ENCODE data around the gene NAALADL1. TPM values are rescaled to one million over a fixed set of nuclear protein-coding genes. Genes with fewer than 3 reads are reported as not detected.

The NAALADL1 gene
- total and polyA plus RNA-seq, 9 of the 15 experiments (the other 6 are each of a cell fraction or from before 2014, with no cell fraction given), result 0.06 to 0.72 (median 0.22) TPM; not detected in 4

GRCh38 chr11:65083134-65083833, 24.9 kb upstream of the NAALADL1 start (continued):
- TF ChIP-seq YY1 (IDR thresholded peaks at IDR 0.05; ENCODE audit: borderline replicate concordance in 1 of 3, control insufficient read depth in 1 of 3, extremely low read depth in 1 of 3, insufficient read depth in 3 of 3, insufficient read length in 1 of 3, insufficient replicate concordance in 2 of 3, low read depth in 1 of 3, low read length in 2 of 3), result no peak
- no peak for TF ChIP-seq ELF1 (tag; IDR thresholded peaks at IDR 0.05)
- TF ChIP-seq SMAD4 (CRISPR knock-in tag; conservative IDR thresholded peaks at IDR 0.05), result no peak
- peak; percentile 61 to 67; a peak in 3 of 4 replicates for TF ChIP-seq KDM1A (IDR thresholded peaks at IDR 0.05)
- TF ChIP-seq TBP (optimal IDR thresholded peaks at IDR 0.05; ENCODE audit: low read depth, low read length), result peak; percentile 23
- TF ChIP-seq CBX8 (IDR thresholded peaks at IDR 0.05; ENCODE audit: borderline replicate concordance, extremely low read depth, low read depth, low read length, poor library complexity, severe bottlenecking), result no peak
- TF ChIP-seq HBP1 (CRISPR knock-in tag; IDR thresholded peaks at IDR 0.05), result no peak
- TF ChIP-seq REST (IDR thresholded peaks at IDR 0.05; ENCODE audit: borderline replicate concordance), result 0 out of 2 replicates have a peak, but pooled peaks have one; percentile 3
- no peak for TF ChIP-seq REST (CRISPR knock-in tag; IDR thresholded peaks at IDR 0.05; ENCODE audit: low read depth)
- no peak for TF ChIP-seq CCNT2 (IDR thresholded peaks at IDR 0.05; ENCODE audit: borderline replicate concordance, extremely low read depth, insufficient read length, low read depth, low read length)
- no peak for TF ChIP-seq ZNF408 (CRISPR knock-in tag; IDR thresholded peaks at IDR 0.05; ENCODE audit: low read depth)
- no peak for TF ChIP-seq ZNF431 (CRISPR knock-in tag; IDR thresholded peaks at IDR 0.05)
- TF ChIP-seq ARID3A (IDR thresholded peaks at IDR 0.05; ENCODE audit: borderline replicate concordance, low read depth, low read length), result no peak
- no peak for TF ChIP-seq JUNB (CRISPR knock-in tag; conservative IDR thresholded peaks at IDR 0.05)

Measured in K562 (cell line).